Activated naive CD4-positive, alpha-beta T cell treated with anti-CD3 and anti-CD28 coated beads, Interleukin-2, amount 10 ng/mL, durations not matched to agents 7 days and 5 days (primary cell): Measurements from ENCODE around the gene FAM120C.

Experiments
- CTCF ChIA-PET: fragments of 350-600 bp; sonication (Branson Sonifier 250); formaldehyde crosslinking; loops from one replicate; lab custom pipeline; 2021; ENCODE audit warnings: antibody characterized with exemption; lab: Charles Lee
- DNase-seq: peaks from one replicate; pipeline ENCODE4 v3.0.0-alpha.2; 2020
- H3K27ac Mint-ChIP-seq: one replicate; pipeline ENCODE4 v1.8.0; 2021; ENCODE audit warnings: mild to moderate bottlenecking, moderate library complexity, mixed read lengths
- H3K27me3 Mint-ChIP-seq: one replicate; pipeline ENCODE4 v1.8.0; 2021; ENCODE audit warnings: mild to moderate bottlenecking, mixed read lengths
- H3K36me3 Mint-ChIP-seq: one replicate; pipeline ENCODE4 v1.8.0; 2021; ENCODE audit warnings: mixed read lengths
- H3K4me1 Mint-ChIP-seq: one replicate; pipeline ENCODE4 v1.8.0; 2021; ENCODE audit warnings: mixed read lengths
- H3K4me3 Mint-ChIP-seq: one replicate; pipeline ENCODE4 v1.8.0; 2021; ENCODE audit warnings: mild to moderate bottlenecking, moderate library complexity, mixed read lengths
- H3K9me3 Mint-ChIP-seq: one replicate; pipeline ENCODE4 v1.8.0; 2021; ENCODE audit warnings: mixed read lengths

The FAM120C gene

DNA sequence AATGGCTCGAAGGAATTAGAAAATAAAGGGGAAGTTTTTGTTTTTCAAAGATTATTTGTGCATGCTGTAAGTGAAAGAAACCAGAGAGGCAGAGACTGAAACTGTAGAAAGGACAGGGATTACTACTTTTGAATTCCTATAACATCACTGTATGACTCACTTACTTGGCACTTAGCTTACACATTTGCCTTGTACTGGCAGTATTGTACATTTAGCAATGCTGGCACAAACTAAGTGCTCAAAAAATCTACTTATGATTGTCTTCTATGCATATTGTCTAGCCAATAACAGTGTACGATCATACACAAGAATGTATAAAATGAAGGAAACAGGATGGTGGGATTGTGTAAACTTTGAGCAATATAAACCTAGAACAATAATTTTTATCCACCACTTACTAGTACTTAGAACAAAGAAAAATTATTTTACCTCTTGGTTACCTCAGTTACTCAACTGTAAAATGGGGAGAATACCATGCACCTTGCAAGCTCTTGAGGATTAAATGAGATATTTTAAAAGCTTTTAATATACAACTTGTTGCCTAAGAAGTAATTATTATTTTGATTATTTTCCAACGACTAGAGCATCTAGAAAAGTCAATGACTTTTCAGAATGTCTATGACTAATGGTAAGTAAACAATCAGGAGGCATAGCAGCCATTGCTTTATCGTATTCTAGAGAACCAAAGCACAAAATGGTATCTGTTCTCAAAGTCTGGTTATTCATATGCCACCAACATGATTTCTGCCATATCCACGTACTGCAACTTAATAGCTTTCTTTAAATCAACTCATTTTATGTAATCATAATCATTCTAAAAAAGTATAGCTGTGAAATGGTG is 4.7 kb downstream of the FAM120C start:
- Mint-ChIP-seq H3K36me3 (peaks cover 45% of the 10 kb centered on the region), H3K4me1 (peaks cover 50% of the 10 kb centered on the region), H3K9me3 (no peaks in the 10 kb centered on the region), H3K27ac (peak overlapping the region; percentile 42), H3K27me3 (no peaks in the 10 kb centered on the region), H3K4me3 (no peak overlapping the region)
- no peak for DNase-seq
- CTCF ChIA-PET: no interaction called here

DNA sequence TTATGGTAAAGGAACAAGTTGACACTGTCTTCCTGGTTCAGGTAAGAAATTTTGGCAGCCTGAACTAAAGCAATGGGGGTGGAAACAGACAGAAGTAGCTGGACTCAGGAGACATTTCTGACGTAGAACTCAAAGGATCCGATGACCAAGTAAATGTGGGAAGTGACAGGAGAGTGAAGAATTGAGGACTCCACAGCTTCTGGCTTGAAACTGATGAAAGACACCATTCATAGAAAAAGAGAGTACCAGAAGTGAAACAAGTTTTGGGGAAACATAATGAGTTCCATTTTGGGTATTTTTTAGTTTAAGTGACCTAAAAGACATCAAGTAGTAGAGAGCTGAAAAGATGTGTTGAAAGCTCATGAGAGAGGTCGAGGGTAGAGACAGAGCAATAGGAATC is 5.7 kb downstream of the FAM120C start:
- Mint-ChIP-seq H3K27me3 (no peaks in the 10 kb centered on the region), H3K9me3 (no peaks in the 10 kb centered on the region)

DNA sequence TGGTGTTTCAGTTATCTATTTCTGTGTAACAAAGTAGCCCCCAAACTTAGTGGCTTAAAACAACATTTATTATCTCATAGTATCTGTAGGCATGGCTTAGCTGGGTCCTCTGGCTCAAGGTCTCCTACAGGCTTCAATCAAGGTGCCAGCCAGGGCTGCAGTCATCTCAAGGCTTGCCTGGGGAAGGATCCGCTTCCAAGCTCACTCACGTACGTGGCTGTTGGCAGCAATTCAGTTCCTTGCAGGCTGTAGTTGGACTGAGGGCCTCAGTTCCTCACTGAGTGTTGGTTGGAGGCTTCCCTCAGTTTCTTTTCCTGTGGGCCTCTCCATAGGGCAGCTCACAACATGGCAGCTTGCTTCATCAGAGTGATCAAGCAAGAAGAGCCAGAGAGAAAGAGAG is 9.3 kb downstream of the FAM120C start:
- Mint-ChIP-seq H3K4me1 (peaks cover 16% of the 10 kb centered on the region), H3K9me3 (no peaks in the 10 kb centered on the region), H3K4me3 (no peak overlapping the region), H3K36me3 (peaks cover 36% of the 10 kb centered on the region), H3K27me3 (no peaks in the 10 kb centered on the region), H3K27ac (no peak overlapping the region)
- DNase-seq: no peak
- CTCF ChIA-PET: no interaction called here

More for the DNA sequence above, 5.7 kb downstream of the FAM120C start:
- DNase-seq: no peak
- Mint-ChIP-seq H3K36me3 (peaks cover 50% of the 10 kb centered on the region), H3K4me1 (peaks cover 50% of the 10 kb centered on the region), H3K4me3 (no peak overlapping the region), H3K27ac (no peak overlapping the region)
- CTCF ChIA-PET: no interaction called here

DNA sequence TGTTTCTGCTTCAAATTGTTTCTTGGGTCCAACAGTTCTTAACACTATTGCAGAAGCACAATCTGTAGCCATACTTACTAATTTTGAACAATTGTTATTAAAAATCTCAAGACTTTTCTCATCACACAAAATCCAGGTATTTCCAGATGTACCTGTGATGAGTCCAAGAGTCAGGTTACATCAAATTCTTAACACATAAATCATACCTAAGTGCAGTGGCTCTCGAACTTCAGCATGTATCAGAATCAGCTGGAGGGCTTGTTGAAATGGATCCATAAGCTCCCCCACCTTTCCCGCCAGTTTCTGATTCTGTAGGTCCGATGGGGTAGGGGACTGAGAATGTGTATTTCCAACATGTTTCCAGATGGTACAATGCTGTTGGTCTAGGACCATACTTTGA is 10.6 kb downstream of the FAM120C start:
- Mint-ChIP-seq H3K9me3 (no peaks in the 10 kb centered on the region), H3K27ac (no peak overlapping the region)

DNA sequence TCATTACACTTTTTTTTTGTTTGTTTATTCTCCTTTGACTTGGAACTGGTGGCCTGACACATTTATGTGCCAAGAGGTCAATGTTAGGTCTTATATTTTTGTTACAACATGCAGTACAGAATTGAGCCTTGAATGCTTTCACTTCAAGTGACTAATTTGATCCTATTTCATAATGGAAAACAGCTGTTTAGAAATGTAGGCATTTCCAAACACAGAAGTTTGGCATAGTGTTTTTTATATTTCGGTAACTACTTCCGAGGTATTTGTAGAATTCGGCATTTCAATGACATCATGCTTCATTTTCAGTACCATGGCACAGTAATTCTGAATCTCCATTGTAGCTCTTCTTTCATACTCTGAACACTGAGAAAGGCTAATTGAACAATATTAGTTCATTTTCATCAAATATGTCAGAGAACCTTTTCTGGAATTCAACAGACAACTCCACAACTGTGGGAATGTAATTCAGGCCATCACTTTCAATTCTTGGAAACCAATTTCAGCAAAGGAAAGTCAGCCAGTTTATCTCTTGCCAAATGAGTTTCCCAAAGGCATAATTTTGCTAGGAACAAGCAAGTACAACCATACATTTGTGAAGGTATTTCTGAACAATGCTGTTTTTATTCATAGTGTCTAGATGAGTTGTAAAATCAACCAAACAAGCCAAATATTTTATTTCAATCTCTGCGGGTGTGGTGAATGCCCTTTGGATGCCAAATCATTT is 11.4 kb downstream of the FAM120C start:
- Mint-ChIP-seq H3K4me3 (no peak overlapping the region), H3K4me1 (peaks cover under 1% of the 10 kb centered on the region), H3K36me3 (peaks cover 23% of the 10 kb centered on the region), H3K9me3 (no peaks in the 10 kb centered on the region), H3K27ac (no peak overlapping the region), H3K27me3 (no peaks in the 10 kb centered on the region)
- CTCF ChIA-PET: no interaction called here
- no peak for DNase-seq

More for the DNA sequence above, 10.6 kb downstream of the FAM120C start:
- H3K36me3 Mint-ChIP-seq: peaks cover 31% of the 10 kb centered on the region
- H3K4me3 Mint-ChIP-seq: no peak overlapping the region
- no peak for DNase-seq
- H3K27me3 Mint-ChIP-seq: no peaks in the 10 kb centered on the region
- CTCF ChIA-PET: no interaction called here
- peaks cover 8% of the 10 kb centered on the region for H3K4me1 Mint-ChIP-seq

DNA sequence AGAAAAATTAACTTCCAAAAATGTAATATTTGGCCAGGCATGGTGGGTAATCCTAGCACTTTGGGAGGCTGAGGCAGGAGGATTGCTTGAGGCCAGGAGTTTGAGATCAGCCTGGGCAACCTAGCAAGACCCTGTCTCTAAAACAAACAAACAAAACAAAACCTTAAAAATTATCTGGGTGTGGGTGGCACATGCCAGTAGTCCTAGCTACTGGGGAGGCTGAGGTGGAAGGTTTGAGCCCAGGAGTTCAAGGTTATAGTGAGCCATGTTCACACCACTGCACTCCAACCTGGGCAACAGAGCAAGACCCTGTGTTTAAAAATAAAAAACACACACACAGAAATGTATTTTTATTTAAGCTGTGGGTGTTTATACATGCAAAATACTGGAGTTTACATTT is 12.0 kb downstream of the FAM120C start:
- H3K4me1 Mint-ChIP-seq: no peaks in the 10 kb centered on the region
- no peak overlapping the region for H3K27ac Mint-ChIP-seq
- H3K27me3 Mint-ChIP-seq: no peaks in the 10 kb centered on the region
- H3K36me3 Mint-ChIP-seq: peaks cover 21% of the 10 kb centered on the region
- H3K4me3 Mint-ChIP-seq: no peak overlapping the region
- no peaks in the 10 kb centered on the region for H3K9me3 Mint-ChIP-seq
- no peak for DNase-seq
- CTCF ChIA-PET: interaction anchor here (0.6 kb wide), 1 partner anchor 93 kb away, joined by 3 read pairs; no protein-coding TSS in a partner anchor

DNA sequence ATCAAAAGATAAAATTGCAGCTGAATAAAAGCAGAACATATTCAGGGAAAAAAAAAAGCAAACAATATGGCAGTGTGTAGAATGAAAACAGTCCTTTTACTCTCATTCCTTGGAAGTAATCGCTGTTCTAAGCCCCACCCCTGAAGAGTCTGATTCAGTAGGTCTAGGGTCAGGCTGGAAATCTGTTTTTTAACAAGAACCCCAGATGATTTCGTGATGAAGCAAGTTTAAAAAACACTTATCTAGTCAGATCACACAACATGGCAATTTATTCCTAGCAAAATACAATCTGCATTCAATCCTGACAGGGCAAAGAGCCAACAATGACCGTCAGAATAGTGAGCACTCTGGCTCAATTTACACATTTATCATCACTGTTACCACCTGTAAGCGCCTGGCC is 16.1 kb downstream of the FAM120C start:
- CTCF ChIA-PET: no interaction called here
- no peak overlapping the region for H3K27ac Mint-ChIP-seq
- no peaks in the 10 kb centered on the region for H3K9me3 Mint-ChIP-seq
- no peaks in the 10 kb centered on the region for H3K4me1 Mint-ChIP-seq
- H3K36me3 Mint-ChIP-seq: peaks cover 3% of the 10 kb centered on the region
- no peaks in the 10 kb centered on the region for H3K27me3 Mint-ChIP-seq
- DNase-seq: no peak
- no peak overlapping the region for H3K4me3 Mint-ChIP-seq

DNA sequence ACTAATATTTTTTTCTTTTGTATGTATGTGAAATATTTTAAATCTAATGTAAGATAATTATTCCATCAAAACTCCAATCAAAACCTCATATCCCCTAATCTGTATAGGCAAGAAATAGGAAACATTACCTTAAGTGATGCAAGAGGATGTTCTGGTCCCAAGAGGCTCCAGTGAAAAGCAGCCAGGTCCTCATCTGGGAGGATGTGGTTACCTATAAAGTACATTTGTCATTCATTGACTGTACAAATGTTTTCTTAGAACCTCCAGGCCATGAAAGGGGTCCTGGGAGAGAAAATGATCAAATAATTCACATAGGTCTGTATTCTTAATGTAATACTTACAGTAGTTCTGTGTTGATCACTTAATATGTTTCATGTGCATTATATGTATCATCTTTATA is 25.5 kb downstream of the FAM120C start:
- H3K4me1 Mint-ChIP-seq: peaks cover 3% of the 10 kb centered on the region
- no peak for DNase-seq
- H3K27me3 Mint-ChIP-seq: no peaks in the 10 kb centered on the region
- H3K36me3 Mint-ChIP-seq: peaks cover 17% of the 10 kb centered on the region
- H3K27ac Mint-ChIP-seq: no peak overlapping the region
- H3K9me3 Mint-ChIP-seq: no peaks in the 10 kb centered on the region
- H3K4me3 Mint-ChIP-seq: no peak overlapping the region
- CTCF ChIA-PET: no interaction called here

DNA sequence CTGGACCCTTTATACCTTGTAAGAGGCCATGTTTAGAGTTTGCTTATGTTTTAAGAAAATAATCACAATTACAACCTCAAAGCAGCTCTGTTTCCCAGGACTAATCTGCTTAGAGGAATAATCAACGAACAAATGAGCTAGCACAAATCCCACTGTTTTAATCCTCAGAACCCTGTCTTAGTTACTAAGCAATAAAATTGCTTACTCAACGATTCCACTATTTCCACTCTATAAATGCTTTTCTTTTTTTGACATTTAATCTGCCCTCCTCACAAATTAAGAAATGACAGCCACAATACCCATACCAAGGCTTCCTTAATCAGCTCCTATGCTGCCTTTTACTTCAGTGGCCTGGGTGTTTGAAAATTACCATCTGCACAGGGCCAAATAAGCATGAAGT is 48.8 kb downstream of the FAM120C start:
- Mint-ChIP-seq H3K4me3 (no peak overlapping the region), H3K36me3 (peaks cover 13% of the 10 kb centered on the region), H3K27me3 (no peaks in the 10 kb centered on the region), H3K9me3 (no peaks in the 10 kb centered on the region), H3K4me1 (no peaks in the 10 kb centered on the region), H3K27ac (no peak overlapping the region)
- DNase-seq: no peak
- CTCF ChIA-PET: no interaction called here

DNA sequence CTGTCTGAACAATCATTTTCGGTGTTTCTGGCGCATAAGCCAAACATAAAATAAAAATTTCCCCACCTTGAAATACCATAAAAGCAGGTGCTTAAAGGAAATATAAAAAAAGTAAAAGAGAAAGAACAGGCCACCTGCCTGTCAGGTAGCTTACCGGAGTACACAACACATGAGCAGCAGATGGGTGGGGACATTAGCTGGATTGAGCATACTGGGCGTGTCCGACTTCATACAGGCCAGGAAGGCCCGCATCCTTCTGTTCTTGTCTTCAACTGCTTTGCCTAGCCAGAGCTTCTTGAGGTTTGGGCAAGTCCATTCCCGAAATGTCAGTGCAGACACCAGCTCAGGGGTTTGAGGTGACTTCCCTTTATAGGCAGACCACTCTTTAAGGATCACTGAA is 66.7 kb downstream of the FAM120C start:
- Mint-ChIP-seq H3K9me3 (no peaks in the 10 kb centered on the region), H3K27ac (no peak overlapping the region), H3K4me3 (no peak overlapping the region), H3K4me1 (no peaks in the 10 kb centered on the region), H3K36me3 (no peaks in the 10 kb centered on the region), H3K27me3 (no peaks in the 10 kb centered on the region)
- DNase-seq: no peak
- CTCF ChIA-PET: no interaction called here

DNA sequence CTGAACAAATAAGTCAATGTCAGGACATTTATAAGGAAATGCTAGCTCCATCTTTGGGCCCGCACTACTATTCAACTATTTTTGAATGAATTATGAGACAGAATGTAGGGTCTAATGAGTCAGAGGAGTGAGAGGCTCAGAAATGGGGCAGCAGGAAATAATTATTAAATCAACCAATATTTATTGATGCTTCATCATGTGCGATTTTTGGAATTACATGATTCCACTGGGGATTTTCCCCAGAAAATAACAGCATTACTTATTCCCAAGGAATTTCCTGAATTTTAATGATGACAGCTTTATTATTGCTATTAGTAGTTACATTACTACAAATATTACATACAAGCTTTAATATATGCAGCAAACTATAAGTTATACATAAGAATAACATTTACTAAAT is 89.5 kb downstream of the FAM120C start:
- no peaks in the 10 kb centered on the region for H3K27me3 Mint-ChIP-seq
- H3K36me3 Mint-ChIP-seq: no peaks in the 10 kb centered on the region
- no peaks in the 10 kb centered on the region for H3K4me1 Mint-ChIP-seq
- no peak overlapping the region for H3K27ac Mint-ChIP-seq
- no peak overlapping the region for H3K4me3 Mint-ChIP-seq
- H3K9me3 Mint-ChIP-seq: no peaks in the 10 kb centered on the region
- CTCF ChIA-PET: interaction anchor here (0.6 kb wide), 1 partner anchor 711 kb away, joined by 3 read pairs; no protein-coding TSS in a partner anchor
- DNase-seq: no peak

DNA sequence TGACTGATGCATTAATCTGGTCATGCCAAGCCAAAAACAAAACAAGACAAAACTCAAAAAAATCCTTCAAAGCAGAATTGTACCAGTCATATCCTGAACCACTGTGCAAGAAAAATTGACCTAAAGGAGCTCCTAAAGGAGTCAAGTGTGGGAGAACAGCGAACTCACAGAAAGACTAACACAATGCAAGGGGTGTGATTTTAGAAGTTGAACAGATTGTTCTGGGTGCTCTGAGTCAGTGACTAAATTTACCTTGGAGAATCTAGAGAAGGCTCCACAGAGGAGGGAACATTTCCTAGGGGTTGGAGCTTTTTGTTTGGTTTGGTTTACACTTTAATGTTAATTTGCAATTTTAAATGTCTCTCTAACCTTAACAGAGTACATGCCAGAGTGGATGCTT is 89.9 kb downstream of the FAM120C start:
- Mint-ChIP-seq H3K4me3 (no peak overlapping the region), H3K27me3 (no peaks in the 10 kb centered on the region), H3K4me1 (no peaks in the 10 kb centered on the region), H3K27ac (no peak overlapping the region), H3K36me3 (no peaks in the 10 kb centered on the region), H3K9me3 (no peaks in the 10 kb centered on the region)
- CTCF ChIA-PET: no interaction called here
- no peak for DNase-seq

DNA sequence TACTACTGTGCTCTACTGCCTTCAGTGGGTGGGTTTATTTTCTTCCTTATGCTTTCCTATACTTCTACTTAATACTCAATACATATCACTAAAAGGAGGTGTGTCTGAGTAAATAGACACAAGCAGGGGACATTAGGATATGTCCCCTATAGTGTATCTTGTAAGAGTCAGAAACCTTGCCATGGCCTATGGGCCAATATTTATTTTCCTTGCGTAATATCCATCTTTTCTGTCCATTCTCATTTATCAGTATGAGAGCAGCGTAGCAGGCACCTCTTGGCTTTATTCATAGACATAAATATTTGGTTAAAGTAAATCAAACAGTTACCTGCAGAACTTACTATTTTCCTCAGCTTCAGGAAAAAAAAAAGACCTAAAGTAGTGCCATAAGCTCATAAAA is 92.2 kb downstream of the FAM120C start:
- Mint-ChIP-seq H3K27me3 (no peaks in the 10 kb centered on the region), H3K4me1 (no peaks in the 10 kb centered on the region), H3K9me3 (no peaks in the 10 kb centered on the region), H3K27ac (no peak overlapping the region), H3K4me3 (no peak overlapping the region), H3K36me3 (no peaks in the 10 kb centered on the region)
- CTCF ChIA-PET: no interaction called here
- no peak for DNase-seq

DNA sequence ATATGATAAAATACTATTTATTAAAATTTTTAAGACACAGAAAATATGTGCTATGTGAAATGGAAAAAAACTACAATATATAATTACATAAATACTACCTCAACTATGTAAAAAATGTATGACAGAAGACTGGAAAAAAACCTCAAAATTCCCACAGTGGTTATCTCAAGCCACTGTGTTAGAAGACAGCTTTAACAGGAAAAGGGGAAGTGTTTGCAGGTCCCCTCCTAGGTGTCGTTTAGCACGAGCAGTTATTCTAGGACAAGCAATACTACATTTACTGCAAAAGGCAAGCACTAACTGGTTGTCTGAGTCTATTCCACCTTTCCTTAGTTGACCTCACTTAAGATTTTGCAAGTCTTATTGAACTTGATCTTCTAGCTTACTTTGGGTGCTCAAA is 93.9 kb downstream of the FAM120C start:
- H3K27me3 Mint-ChIP-seq: no peaks in the 10 kb centered on the region
- no peaks in the 10 kb centered on the region for H3K9me3 Mint-ChIP-seq
- no peaks in the 10 kb centered on the region for H3K4me1 Mint-ChIP-seq
- CTCF ChIA-PET: no interaction called here
- peaks cover 2% of the 10 kb centered on the region for H3K36me3 Mint-ChIP-seq
- no peak overlapping the region for H3K27ac Mint-ChIP-seq
- no peak overlapping the region for H3K4me3 Mint-ChIP-seq
- no peak for DNase-seq

DNA sequence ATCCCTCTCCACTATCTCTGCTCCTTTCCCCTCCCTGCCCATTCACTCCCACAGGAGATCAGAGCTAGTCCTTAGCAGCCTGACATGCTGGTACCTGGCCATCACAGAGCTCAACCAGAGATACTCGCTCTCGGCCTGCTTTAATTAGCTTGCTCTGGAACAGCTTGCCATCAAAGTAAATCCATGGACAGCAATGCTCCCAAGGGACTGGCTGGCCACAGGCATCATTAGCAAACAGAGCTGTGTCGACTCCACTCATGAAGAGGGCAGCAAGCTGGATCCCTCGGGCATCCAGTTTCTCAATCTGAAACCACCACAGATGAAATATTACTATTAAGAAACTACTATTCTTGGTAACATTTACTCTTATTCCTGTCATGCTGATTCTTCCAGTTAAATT is 95.4 kb downstream of the FAM120C start:
- Mint-ChIP-seq H3K36me3 (peaks cover 2% of the 10 kb centered on the region), H3K27me3 (no peaks in the 10 kb centered on the region), H3K27ac (no peak overlapping the region), H3K9me3 (no peaks in the 10 kb centered on the region), H3K4me1 (no peaks in the 10 kb centered on the region), H3K4me3 (no peak overlapping the region)
- CTCF ChIA-PET: no interaction called here
- DNase-seq: no peak
